ENCODE measurements around the gene PHLPP1. TPM values are rescaled to one million over a fixed set of nuclear protein-coding genes. Genes with fewer than 3 reads are reported as not detected.

PHLPP1 gene
- total and polyA plus RNA-seq, 2 of the 4 experiments (the other 2 are of a cell fraction): 3.3 to 3.6 TPM

DNA sequence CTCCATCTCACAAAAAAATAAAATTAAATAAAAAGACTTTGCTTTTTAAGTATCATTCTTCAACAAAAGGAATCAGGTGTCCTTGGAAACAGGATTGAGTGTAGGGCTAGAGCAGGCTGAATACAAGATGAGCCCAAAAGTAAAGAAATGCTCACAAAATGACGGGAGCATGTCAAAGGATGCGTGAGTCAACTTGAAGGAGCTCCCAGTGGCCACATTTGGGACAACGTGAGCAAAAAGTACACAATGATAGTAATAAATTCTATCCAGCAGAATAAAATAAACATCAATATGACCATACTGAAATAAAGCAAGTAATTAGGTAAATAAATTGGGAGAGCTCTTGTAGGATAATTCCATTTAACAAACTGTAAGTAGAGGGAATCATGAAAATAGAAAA, 220.7 kb downstream of the PHLPP1 start:
- dilution Hi-C loops (cut with HindIII; ENCODE audit: low sequenced_read_pairs, unreplicated experiment) (no loop called here), in situ Hi-C loops (cut with MboI; ENCODE audit: low sequenced_read_pairs) (no loop called here), intact Hi-C loops (cut with micrococcal nuclease) (no loop called here)
- H4K20me1 ChIP-seq (ENCODE audit: insufficient read depth, low read length): no peaks in the 10 kb centered on the region
- H3K4me3 ChIP-seq (ENCODE audit: insufficient read depth, low read depth, low read length): no peak overlapping the region
- no peak for TF ChIP-seq RAD21 (IDR thresholded peaks at IDR 0.05; ENCODE audit: low read length)
- TF ChIP-seq MAZ (IDR thresholded peaks at IDR 0.05; ENCODE audit: borderline replicate concordance, low read depth, low read length): no peak
- TF ChIP-seq MXI1 (IDR thresholded peaks at IDR 0.05; ENCODE audit: borderline replicate concordance, low read depth, low read length): no peak
- no peak for TF ChIP-seq NFE2L2 (IDR thresholded peaks at IDR 0.05; ENCODE audit: low read depth, low read length)
- TF ChIP-seq, protein P1, sequence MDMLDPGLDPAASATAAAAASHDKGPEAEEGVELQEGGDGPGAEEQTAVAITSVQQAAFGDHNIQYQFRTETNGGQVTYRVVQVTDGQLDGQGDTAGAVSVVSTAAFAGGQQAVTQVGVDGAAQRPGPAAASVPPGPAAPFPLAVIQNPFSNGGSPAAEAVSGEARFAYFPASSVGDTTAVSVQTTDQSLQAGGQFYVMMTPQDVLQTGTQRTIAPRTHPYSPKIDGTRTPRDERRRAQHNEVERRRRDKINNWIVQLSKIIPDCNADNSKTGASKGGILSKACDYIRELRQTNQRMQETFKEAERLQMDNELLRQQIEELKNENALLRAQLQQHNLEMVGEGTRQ (IDR thresholded peaks at IDR 0.05; ENCODE audit: low read depth, low read length): no peak
- no peak for TF ChIP-seq ELK1 (IDR thresholded peaks at IDR 0.05; ENCODE audit: borderline replicate concordance, low read depth, low read length)
- no peak for TF ChIP-seq CTCF (conservative IDR thresholded peaks at IDR 0.05; ENCODE audit: low read depth, low read length)
- TF ChIP-seq CEBPB (IDR thresholded peaks at IDR 0.05; ENCODE audit: low read depth, low read length): no peak
- no peaks in the 10 kb centered on the region for H3K27me3 ChIP-seq (ENCODE audit: control insufficient read depth, insufficient read depth, low read length)
- H3K9ac ChIP-seq (ENCODE audit: low read depth, low read length): no peak overlapping the region
- H3K56ac ChIP-seq (ENCODE audit: extremely low read depth, insufficient read depth, low read length): no peak overlapping the region
- no peak overlapping the region for H3K23ac ChIP-seq (ENCODE audit: low read depth, low read length)
- no peak overlapping the region for H2AK9ac ChIP-seq (replicated peaks; ENCODE audit: low read depth, low read length, poor library complexity)
- H3K18ac ChIP-seq (ENCODE audit: low read depth, low read length): no peak overlapping the region
- DNase-seq (no peak), ATAC-seq (ENCODE audit: low read depth) (no peak)
- POLR2A ChIA-PET (ENCODE audit: unreplicated experiment): no interaction called here
- no peak overlapping the region for H4K5ac ChIP-seq (ENCODE audit: low read depth, low read length)
- no peak overlapping the region for H2AK5ac ChIP-seq (ENCODE audit: low read depth, low read length)
- no peak overlapping the region for H3K27ac ChIP-seq (ENCODE audit: insufficient read depth, low read length)
- no peaks in the 10 kb centered on the region for H3K9me3 ChIP-seq (ENCODE audit: control insufficient read depth, insufficient read depth, low read length)
- H2BK5ac ChIP-seq (ENCODE audit: low read depth, low read length, poor library complexity, severe bottlenecking): no peak overlapping the region
- BruUV-seq (replicated peaks): no TSS peak
- H3K9me1 ChIP-seq (ENCODE audit: insufficient read depth, low read length): 0 out of 2 replicates have a peak, but pooled peaks cover 2% of the 10 kb centered on the region
- H3K36me3 ChIP-seq (ENCODE audit: control insufficient read depth, insufficient read depth, low read length): no peaks in the 10 kb centered on the region
- no peak overlapping the region for H2AFZ ChIP-seq (replicated peaks; ENCODE audit: low read length, poor library complexity)
- H3K4me2 ChIP-seq (ENCODE audit: low read depth, low read length): no peak overlapping the region
- H2BK15ac ChIP-seq (ENCODE audit: low read depth, low read length): no peak overlapping the region
- no peaks in the 10 kb centered on the region for H3K79me1 ChIP-seq (ENCODE audit: low read depth in 1 of 2, low read length in 2 of 2)
- no peak overlapping the region for H4K8ac ChIP-seq (ENCODE audit: low read depth in 2 of 2, low read length in 2 of 2)
- no CpG with 5 or more reads among the region's 3 CpGs for WGBS, 2 experiments (ENCODE audit: extremely low coverage in 2 of 2, insufficient read length in 1 of 2)
- H3K4me1 ChIP-seq (ENCODE audit: control insufficient read depth, insufficient read depth, low read length): 0 out of 2 replicates have a peak, but pooled peaks cover 4% of the 10 kb centered on the region
- H3K4ac ChIP-seq (ENCODE audit: low read depth, low read length): no peak overlapping the region
- H3K14ac ChIP-seq (replicated peaks; ENCODE audit: low read depth, low read length): no peak overlapping the region
- CTCF ChIA-PET: no interaction called here
- no peak overlapping the region for H2BK120ac ChIP-seq (ENCODE audit: low read depth, low read length)
- H4K91ac ChIP-seq (ENCODE audit: insufficient read depth, low read depth, low read length): no peak overlapping the region
- H2BK20ac ChIP-seq (ENCODE audit: low read depth, low read length): no peak overlapping the region

Measured in IMR-90 (cell line).